HG03039 (cell line): ENCODE measurements around the gene RAD18.
A peak's percentile ranks its signal among the peaks of the same experiment; 100 is the strongest.

Source experiments
- ATAC-seq: cut with Tn5 transposase; IDR thresholded peaks from one replicate; pipeline ENCODE4 v1.9.1; 2021; ENCODE audit warnings: mild to moderate bottlenecking, moderate library complexity; ENCODE audit not compliant: unreplicated experiment

The RAD18 gene

GRCh38 chr3:8966150-8966819 lies 3.0 kb upstream of the RAD18 start:
- ATAC-seq: no peak

GRCh38 chr3:8964436-8965370 lies 1.4 kb upstream of the RAD18 start:
- ATAC-seq: no peak

GRCh38 chr3:8962226-8962861 lies 928 bp downstream of the RAD18 start:
- no peak for ATAC-seq

GRCh38 chr3:8959668-8960067 lies 3.6 kb downstream of the RAD18 start:
- no peak for ATAC-seq

GRCh38 chr3:8954938-8955763 lies 8.1 kb downstream of the RAD18 start:
- ATAC-seq: peak; percentile 75

GRCh38 chr3:8953313-8953712 lies 10.0 kb downstream of the RAD18 start:
- ATAC-seq: no peak

- ATAC-seq: no peak
These were observed 11.1 kb downstream of the RAD18 start for GRCh38 chr3:8952130-8952529.

GRCh38 chr3:8945890-8946600 lies 17.2 kb downstream of the RAD18 start:
- no peak for ATAC-seq

- no peak for ATAC-seq
These were observed 20.4 kb downstream of the RAD18 start for GRCh38 chr3:8942746-8943488.

GRCh38 chr3:8942115-8942514 lies 21.2 kb downstream of the RAD18 start:
- ATAC-seq: no peak

GRCh38 chr3:8938021-8938420 lies 25.3 kb downstream of the RAD18 start:
- ATAC-seq: no peak

GRCh38 chr3:8937064-8938020 lies 25.9 kb downstream of the RAD18 start:
- ATAC-seq: no peak

- no peak for ATAC-seq
These were observed 30.8 kb downstream of the RAD18 start for GRCh38 chr3:8932507-8932906.

- ATAC-seq: no peak
These were observed 31.9 kb downstream of the RAD18 start for GRCh38 chr3:8931342-8931741.

GRCh38 chr3:8929860-8930259 lies 33.4 kb downstream of the RAD18 start:
- no peak for ATAC-seq

GRCh38 chr3:8914491-8914890 lies 48.8 kb downstream of the RAD18 start:
- ATAC-seq: no peak

GRCh38 chr3:8911781-8912180 lies 51.5 kb downstream of the RAD18 start:
- no peak for ATAC-seq

GRCh38 chr3:8909160-8909559 lies 54.1 kb downstream of the RAD18 start:
- ATAC-seq: no peak
